GM12875 (cell line): ENCODE data around the gene MEGF6.

ENCODE experiments used
- H3K4me3 ChIP-seq: one replicate; pipeline ENCODE4 v1.5.1; 2011; ENCODE audit warnings: low read depth, low read length, control low read depth
- TF ChIP-seq, protein P1 (sequence below): IDR thresholded peaks from 2 replicates; pipeline ENCODE4 v1.5.1; 2011; ENCODE audit warnings: low read depth, mild to moderate bottlenecking, control low read depth, inconsistent platforms, low read length, moderate library complexity, borderline replicate concordance; ENCODE audit not compliant: insufficient read depth

The MEGF6 gene

DNA sequence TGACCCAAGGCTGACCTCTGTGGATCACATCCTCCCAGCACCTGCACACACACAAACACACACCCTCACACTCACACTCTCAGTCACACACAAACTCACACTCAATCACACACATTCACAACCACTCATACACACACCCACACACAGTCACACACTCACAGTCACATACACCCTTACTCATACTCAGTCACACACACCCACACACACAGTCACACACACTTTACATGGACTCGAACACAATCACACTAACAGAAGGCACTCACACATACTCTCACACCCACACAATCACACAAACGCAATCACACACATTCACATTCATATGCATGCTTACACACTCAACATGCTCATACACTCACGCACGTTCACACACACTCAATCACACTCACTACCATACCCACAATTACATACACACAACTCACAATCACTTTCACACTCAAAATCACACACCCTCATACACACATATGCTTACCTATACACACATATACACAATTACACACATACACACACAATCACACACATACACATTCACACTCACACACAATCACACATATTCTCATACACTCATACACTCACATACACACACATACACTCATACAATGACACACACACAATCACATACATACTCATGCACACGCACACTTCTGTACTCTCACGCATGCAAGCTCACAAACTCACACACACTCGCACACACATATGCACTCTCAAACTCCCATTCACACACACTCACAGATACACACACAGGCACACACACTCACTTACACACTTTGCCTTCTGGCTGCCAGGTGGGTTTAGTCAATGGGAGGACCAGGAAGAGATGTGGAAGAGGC is 6.1 kb downstream of the MEGF6 start:
- TF ChIP-seq, protein P1, sequence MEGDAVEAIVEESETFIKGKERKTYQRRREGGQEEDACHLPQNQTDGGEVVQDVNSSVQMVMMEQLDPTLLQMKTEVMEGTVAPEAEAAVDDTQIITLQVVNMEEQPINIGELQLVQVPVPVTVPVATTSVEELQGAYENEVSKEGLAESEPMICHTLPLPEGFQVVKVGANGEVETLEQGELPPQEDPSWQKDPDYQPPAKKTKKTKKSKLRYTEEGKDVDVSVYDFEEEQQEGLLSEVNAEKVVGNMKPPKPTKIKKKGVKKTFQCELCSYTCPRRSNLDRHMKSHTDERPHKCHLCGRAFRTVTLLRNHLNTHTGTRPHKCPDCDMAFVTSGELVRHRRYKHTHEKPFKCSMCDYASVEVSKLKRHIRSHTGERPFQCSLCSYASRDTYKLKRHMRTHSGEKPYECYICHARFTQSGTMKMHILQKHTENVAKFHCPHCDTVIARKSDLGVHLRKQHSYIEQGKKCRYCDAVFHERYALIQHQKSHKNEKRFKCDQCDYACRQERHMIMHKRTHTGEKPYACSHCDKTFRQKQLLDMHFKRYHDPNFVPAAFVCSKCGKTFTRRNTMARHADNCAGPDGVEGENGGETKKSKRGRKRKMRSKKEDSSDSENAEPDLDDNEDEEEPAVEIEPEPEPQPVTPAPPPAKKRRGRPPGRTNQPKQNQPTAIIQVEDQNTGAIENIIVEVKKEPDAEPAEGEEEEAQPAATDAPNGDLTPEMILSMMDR: no peak
- no peak overlapping the region for H3K4me3 ChIP-seq

DNA sequence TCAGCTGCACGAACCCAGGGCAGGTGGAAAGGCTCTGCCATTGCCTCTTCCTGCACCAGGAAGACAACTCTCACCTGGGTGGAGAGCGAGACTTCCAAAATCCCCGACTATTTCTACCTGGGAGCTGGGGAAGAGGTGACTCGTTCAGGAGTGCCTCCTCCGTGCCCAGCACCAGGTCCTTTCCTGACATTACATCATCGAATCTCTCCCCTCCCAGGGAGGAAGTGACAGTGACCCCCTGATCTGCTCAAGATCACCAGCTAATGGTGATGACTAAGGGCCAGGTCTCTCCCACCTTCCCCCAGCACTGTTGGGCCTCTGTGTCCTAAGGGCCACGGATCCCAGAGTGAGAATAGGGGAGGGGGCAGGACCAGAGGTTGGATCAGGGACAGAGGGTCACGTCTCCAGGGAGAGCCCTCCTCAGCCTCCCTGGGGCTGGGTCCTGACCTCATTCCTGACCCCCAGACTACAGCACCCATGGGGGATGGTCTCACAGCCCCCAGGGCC is 6.8 kb downstream of the MEGF6 start:
- TF ChIP-seq, protein P1: no peak
- no peak overlapping the region for H3K4me3 ChIP-seq

DNA sequence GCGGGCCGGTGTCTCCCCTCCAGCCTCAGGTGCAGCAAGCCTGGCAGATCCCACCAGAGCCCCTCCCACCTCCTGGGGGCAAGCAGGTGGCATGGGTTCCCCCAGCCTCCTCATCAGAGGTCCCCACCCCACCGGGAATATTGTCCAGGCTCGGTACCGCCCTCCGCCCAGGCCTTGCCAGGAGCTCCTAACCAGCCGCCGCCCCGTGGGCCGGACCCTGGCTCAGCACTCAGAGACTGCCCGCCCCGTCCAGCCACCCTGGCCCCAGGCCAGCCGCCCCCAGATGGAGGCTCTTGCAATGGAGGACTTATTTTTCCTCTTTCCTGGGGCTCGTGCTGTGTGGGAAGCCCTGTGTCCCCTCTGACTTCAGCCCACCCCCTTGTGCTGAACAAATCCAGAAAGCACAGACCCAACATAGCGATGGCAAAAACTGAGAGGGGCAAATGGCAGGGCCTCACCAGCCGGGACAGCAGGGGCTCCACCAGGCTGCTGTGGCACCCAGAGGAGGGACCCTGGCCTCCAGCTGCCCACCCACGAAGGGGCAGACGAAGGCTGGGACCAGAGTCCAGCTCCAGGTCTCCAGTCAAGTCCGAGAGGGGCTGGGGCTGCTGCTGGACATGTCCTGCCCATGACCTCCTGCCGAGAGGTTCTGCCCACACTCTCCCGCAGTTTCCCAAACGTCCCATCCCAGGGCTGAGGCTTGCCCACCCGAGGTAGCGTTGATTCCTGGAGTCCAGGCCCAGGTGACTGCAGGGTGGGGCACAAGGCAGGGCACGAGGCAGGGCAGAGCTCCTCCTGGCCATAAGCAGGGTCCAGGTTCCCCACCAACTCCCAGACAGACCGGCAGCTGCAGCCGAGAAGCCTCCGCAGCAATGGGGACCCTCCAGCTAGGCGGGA is 7.5 kb downstream of the MEGF6 start:
- TF ChIP-seq, protein P1: no peak
- H3K4me3 ChIP-seq: no peak overlapping the region

DNA sequence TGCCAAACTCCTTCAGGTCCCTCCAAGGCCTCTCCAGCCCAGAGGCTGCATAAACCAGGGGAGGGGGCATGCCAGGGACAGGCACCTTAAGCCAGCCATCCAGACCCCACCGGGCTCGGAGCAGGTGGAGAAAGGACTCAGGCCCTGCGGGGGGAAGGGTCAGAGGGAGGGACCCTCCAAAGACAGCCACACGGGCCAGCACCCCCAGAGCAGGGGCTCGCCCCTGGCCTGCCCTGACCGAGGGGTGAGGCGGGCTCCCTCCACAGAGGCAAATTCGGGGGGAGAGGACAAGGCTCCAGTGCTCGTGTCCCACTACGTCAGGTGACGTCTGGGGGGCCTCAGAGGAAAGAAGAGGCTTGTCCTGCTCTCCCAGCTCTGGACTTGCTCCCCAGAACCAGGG is 8.2 kb downstream of the MEGF6 start:
- TF ChIP-seq, protein P1: no peak
- no peak overlapping the region for H3K4me3 ChIP-seq

DNA sequence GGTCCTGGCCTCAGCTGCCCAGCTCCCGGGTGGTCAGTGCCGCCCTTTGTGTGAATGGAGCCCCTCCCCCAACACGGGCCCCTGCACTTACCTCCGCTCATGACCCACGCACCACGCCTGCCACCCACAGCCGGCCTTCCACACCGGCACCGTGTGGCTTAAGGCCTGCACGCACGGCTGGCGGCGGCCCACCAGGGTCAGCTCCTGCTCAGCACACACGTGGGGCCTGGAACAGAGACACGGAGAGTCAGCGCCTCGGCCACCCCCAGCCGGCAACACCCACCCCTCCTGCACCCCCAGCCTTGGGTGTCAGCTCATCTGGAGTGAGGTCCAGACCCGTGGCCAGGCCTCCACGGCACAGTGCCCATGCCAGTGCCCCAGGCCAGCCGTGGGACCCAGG is 8.9 kb downstream of the MEGF6 start:
- TF ChIP-seq, protein P1: no peak
- H3K4me3 ChIP-seq: no peak overlapping the region

DNA sequence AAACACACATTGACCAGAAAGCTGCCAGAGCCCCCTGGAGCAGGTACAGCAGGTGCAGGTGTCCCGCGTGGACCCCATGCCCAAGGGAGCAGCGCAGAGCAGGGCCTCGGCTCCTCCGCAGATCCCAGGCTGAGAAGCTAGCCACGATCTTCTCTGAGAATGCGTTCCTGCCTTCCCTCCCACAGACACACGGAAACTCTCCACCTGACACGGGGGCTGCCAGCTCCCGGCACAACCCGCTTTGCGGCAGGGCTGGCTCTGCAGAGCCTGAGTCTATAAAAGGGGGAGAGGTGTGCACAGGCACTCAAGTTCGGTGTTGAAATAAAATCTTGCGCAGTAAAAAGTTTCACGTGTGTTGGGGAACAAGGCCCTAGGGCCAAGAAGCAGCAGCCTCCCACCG is 9.6 kb downstream of the MEGF6 start:
- no peak overlapping the region for H3K4me3 ChIP-seq
- TF ChIP-seq, protein P1: no peak

DNA sequence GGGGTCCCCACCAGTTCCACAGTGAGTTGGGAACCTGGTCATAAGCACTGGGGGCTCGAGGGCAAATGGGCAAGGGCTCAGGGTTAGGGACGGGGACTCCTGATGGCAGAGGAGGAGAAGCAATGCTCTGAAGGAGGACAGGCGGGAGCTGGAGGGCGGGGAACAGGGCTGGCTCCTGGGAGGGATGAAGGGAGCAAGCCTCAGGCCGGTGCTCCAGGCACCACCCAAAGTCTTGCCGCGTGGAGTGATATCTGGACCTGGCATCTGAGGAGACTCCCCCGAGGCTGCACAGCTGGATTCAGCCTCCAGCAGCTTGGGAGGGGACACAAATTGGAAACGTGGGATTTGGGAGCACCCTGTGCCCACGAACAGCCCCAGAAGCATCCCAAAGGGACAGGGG is 11.0 kb downstream of the MEGF6 start:
- TF ChIP-seq, protein P1: no peak
- no peak overlapping the region for H3K4me3 ChIP-seq
